ENCODE measurements around the gene EIF4G3. TPM values are rescaled to one million over a fixed set of nuclear protein-coding genes. Genes with fewer than 3 reads are reported as not detected.

The EIF4G3 gene
- total and polyA plus RNA-seq, 12 donors: 13.3 to 50.2 (median 36.1) TPM

DNA sequence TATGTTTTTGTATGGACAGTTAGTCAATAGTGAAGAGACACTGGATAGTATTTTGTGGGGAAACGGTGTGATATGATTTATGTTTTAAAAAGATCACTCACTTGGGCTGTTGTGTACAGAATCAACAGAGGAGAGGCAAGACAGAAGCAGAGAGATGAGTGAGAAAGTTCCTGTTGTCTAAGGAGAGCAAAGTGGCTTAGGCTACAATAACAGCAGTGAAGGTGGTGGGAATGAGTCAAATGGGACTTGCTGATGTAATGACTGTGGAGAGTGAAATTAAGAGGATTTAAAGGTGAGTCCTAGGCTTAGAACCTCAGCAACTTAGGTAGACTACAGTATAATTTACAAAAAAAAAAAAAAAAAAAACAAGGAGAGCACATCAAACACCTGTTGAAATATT lies 220.4 kb downstream of the EIF4G3 start:
- 95 to 100% methylated on average over 1 of the region's 1 CpG for WGBS, 2 donors
- no peaks in the 10 kb centered on the region for H3K4me1 ChIP-seq
- H3K36me3 ChIP-seq: peaks cover 0 to 26% (median 0%) of the 10 kb centered on the region in 9 donors
- ATAC-seq: no peak
- no peak overlapping the region for H3K4me3 ChIP-seq
- H3K27me3 ChIP-seq: no peaks in the 10 kb centered on the region
- no peak for DNase-seq
- H3K27ac ChIP-seq: no peak overlapping the region
- H3K9me3 ChIP-seq: no peaks in the 10 kb centered on the region
- TF ChIP-seq, protein P1, sequence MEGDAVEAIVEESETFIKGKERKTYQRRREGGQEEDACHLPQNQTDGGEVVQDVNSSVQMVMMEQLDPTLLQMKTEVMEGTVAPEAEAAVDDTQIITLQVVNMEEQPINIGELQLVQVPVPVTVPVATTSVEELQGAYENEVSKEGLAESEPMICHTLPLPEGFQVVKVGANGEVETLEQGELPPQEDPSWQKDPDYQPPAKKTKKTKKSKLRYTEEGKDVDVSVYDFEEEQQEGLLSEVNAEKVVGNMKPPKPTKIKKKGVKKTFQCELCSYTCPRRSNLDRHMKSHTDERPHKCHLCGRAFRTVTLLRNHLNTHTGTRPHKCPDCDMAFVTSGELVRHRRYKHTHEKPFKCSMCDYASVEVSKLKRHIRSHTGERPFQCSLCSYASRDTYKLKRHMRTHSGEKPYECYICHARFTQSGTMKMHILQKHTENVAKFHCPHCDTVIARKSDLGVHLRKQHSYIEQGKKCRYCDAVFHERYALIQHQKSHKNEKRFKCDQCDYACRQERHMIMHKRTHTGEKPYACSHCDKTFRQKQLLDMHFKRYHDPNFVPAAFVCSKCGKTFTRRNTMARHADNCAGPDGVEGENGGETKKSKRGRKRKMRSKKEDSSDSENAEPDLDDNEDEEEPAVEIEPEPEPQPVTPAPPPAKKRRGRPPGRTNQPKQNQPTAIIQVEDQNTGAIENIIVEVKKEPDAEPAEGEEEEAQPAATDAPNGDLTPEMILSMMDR (IDR thresholded peaks at IDR 0.05): no peak
- intact Hi-C loops (cut with DNase I): no loop called here

DNA sequence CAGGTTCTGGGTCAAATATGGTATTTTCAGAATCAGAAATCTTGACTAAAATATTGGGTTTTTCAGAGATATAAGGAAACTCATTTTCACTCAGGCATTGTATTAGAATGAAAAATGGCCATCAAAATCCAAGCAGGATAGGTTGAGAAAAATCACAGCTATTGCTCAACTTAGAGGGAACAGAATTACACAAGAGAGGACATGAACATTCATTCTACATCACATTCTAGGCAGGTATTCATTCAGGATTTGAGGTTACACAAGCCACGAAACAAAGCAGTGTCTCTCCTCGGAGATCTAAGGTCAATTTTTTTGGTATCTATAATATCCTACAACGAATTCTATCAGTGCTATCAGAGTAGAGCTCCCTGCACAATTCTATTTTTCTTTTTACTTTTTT lies 226.0 kb downstream of the EIF4G3 start:
- TF ChIP-seq, protein P1 (IDR thresholded peaks at IDR 0.05): no peak
- WGBS, 2 donors: 87 to 88% methylated on average over 3 of the region's 3 CpGs
- H3K4me3 ChIP-seq: no peak overlapping the region
- no peak for ATAC-seq
- peaks cover 0 to 53% (median 0%) of the 10 kb centered on the region in 9 donors for H3K36me3 ChIP-seq
- intact Hi-C loops (cut with DNase I): no loop called here
- no peak for DNase-seq
- H3K27me3 ChIP-seq: no peaks in the 10 kb centered on the region
- peaks cover 0 to 18% (median 0%) of the 10 kb centered on the region in 9 donors for H3K4me1 ChIP-seq
- no peak overlapping the region for H3K27ac ChIP-seq
- H3K9me3 ChIP-seq: no peaks in the 10 kb centered on the region

DNA sequence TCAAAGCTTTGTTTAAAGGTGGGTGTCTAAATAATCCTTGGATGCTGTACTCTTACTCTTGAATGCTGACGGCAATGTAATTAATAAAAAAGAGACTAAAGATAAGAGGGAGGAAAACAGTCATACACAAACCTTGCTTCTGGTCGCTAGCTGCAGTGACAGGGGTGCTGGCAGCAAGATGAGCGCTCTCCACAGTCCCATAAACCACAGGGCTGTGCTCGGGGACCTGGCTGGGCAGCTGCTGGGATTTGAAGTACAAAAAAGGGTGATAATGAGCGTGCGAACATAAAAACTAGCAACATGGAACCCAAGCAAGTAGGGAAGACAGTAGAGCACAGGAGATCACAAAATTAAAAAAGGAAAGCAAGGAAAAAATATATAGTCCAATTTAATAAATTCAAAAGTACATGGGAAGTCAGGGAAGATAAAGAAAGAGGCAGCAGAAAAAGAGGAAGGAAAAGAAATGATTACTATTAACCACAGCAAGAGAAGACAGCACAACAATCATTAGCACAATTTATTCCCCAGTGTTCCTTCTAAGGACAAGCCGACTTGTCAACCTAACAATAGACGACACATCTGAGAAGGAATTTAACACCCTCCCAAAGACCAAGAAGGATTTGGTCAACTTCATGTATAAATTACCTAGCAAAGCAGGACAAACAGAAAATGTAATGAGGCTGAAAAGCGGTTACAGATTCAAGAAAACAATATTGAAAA lies 226.7 kb downstream of the EIF4G3 start:
- Histone ChIP-seq H3K27me3 (no peaks in the 10 kb centered on the region), H3K27ac (no peak overlapping the region), H3K36me3 (peaks cover 0 to 56% (median 0%) of the 10 kb centered on the region in 9 donors), H3K4me1 (peaks cover 0 to 18% (median 0%) of the 10 kb centered on the region in 9 donors), H3K9me3 (no peaks in the 10 kb centered on the region), H3K4me3 (no peak overlapping the region)
- intact Hi-C loops (cut with DNase I): no loop called here
- DNase-seq: no peak
- TF ChIP-seq, protein P1 (IDR thresholded peaks at IDR 0.05): no peak
- no peak for ATAC-seq
- WGBS, 2 donors: 91 to 93% methylated on average over 9 of the region's 9 CpGs

DNA sequence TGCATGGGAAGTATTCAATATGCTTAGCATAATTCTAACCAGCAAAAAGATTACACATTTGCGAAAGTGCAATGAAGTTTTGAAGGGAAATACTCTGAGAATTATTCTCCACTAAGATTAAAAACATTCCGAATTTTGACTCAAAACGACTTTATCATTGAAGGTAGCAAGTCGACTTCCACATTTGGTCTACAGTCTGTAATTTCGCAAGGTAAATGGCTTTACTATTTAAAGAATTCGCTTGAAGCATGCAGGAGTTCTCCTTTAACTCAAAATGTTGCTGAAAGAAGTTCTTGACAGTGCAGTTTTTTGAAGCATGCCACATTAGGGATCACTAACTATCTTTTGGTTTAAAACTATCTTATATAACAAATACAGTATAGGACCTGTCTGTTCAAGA lies 228.6 kb downstream of the EIF4G3 start:
- intact Hi-C loops (cut with DNase I): loop anchor here in 1 of 10 donors (1.0 kb wide), 1 partner anchor 43 kb away; no protein-coding TSS in a partner anchor
- ATAC-seq: no peak
- H3K27ac ChIP-seq: no peak overlapping the region
- H3K4me1 ChIP-seq: peaks cover 0 to 18% (median 0%) of the 10 kb centered on the region in 9 donors
- 87 to 93% methylated on average over 6 of the region's 6 CpGs for WGBS, 2 donors
- H3K4me3 ChIP-seq: no peak overlapping the region
- H3K36me3 ChIP-seq: peaks cover 0 to 48% (median 0%) of the 10 kb centered on the region in 9 donors
- H3K9me3 ChIP-seq: no peaks in the 10 kb centered on the region
- no peak for DNase-seq
- no peaks in the 10 kb centered on the region for H3K27me3 ChIP-seq
- TF ChIP-seq, protein P1 (IDR thresholded peaks at IDR 0.05): no peak
